Spinal cord (tissue), 10 donors: ENCODE results near the gene CYBB. TPM values are rescaled to one million over a fixed set of nuclear protein-coding genes. Genes with fewer than 3 reads are reported as not detected.

Experiments
- DNase-seq, 6 donors: peaks; one replicate each; pipeline versions ENCODE4 v3.0.0 to v3.0.0-alpha.2; 2013 to 2015; ENCODE audit warnings: low spot score in 6 of 6, low read depth in 4 of 6
- H3K27ac ChIP-seq: one replicate; pipeline ENCODE4 v1.5.1; 2013; ENCODE audit warnings: low read depth, low read length, control low read depth
- H3K27me3 ChIP-seq: one replicate; pipeline ENCODE4 v1.6.1; 2013; ENCODE audit warnings: low read length; ENCODE audit not compliant: control insufficient read depth, insufficient read depth
- H3K36me3 ChIP-seq: one replicate; pipeline ENCODE4 v1.6.1; 2013; ENCODE audit warnings: low read length; ENCODE audit not compliant: control insufficient read depth, insufficient read depth
- H3K4me1 ChIP-seq: one replicate; pipeline ENCODE4 v1.6.1; 2013; ENCODE audit warnings: low read length; ENCODE audit not compliant: control insufficient read depth, insufficient read depth
- H3K4me3 ChIP-seq: one replicate; pipeline ENCODE4 v1.5.1; 2013; ENCODE audit warnings: low read depth, low read length, control low read depth
- H3K9me3 ChIP-seq: one replicate; pipeline ENCODE4 v1.6.1; 2013; ENCODE audit warnings: low read length; ENCODE audit not compliant: control insufficient read depth, insufficient read depth
- WGBS: methylation state at CpG from one replicate; pipeline ENCODE4 v1.1.5; 2013; ENCODE audit warnings: missing lambda C conversion rate; ENCODE audit not compliant: insufficient coverage; 5-methylcytosine and 5-hydroxymethylcytosine counted together
- polyA plus RNA-seq, 2 donors: library from polyadenylated mRNA; unstranded; fragments of 120-200 nt; gene quantifications; one replicate each; pipeline ENCODE4 v1.2.1, GENCODE V29; 2013; ENCODE audit not compliant: insufficient read length in 2 of 2
- total RNA-seq, 2 donors: library from RNA; depleted of rRNA in 1 of 2; stranded (reverse); fragments of 120-200 nt in 1 of 2; fragments of >200 nt in 1 of 2; gene quantifications; one replicate each; pipeline versions ENCODE4 v1.2.3 to v1.2.4, GENCODE V29; 2013 to 2014
- donor health status: healthy.

CYBB gene
- total and polyA plus RNA-seq, 4 donors: 11.8 to 72.1 (median 26.5) TPM

DNA sequence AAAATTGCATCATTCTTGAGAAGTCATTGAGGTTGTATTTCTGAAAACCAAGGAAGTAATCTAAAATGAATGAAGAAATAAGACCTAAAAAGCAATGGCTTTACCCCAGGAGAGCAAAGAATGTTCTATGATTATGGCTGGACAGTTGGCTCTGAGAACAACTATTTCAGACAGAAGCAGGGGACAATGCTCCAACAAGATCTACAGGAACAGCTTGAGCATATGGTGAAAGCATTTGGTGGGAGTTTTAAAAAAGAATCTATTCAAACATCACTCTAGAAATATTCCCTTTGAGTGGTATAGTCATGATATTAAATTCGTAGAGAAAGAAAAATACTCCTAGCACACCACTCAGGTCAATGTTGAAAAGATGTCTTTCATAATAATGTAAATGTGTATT, 40.8 kb downstream of the CYBB start:
- DNase-seq: peak in 1 of 6 donors; percentile 65

DNA sequence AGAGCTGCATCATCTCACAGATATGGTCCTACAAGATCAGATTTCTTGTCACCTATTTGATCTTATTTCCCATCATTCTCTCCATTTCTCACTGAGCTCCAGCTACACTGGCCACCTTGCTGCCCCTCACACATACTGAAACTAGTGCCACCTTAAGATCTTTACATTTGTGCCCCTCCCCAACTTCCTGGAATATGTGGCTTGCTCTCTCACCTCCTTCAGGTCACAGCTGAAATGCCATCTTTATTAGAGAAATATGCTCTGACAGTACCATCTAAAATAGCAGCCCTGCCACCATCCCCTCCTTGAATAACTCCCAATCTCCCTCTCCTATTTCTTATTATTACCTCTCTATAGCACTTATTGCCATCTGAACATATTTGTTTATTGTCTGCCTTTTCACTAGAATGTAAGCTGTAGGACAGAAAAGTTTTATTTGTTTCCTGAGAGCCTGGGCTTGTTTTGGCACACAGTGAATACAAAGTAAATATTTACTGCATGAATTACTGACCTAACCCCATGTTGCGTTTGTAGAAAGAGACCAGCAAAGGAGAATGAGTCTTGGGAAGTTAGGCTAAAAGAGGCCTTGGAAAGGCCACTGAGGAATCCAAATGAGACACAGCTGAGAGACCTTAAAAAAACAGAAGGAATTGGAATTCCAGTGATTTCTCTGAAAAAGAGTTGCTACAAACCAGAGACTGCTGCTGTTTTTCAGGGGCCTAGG, 44.8 kb downstream of the CYBB start:
- H3K4me3 ChIP-seq: no peak overlapping the region
- H3K36me3 ChIP-seq: no peaks in the 10 kb centered on the region
- H3K27me3 ChIP-seq: no peaks in the 10 kb centered on the region
- no peaks in the 10 kb centered on the region for H3K4me1 ChIP-seq
- DNase-seq: peak in 2 of 6 donors; percentile 1 to 41
- WGBS: 71% methylated on average over 1 of the region's 1 CpG
- no peaks in the 10 kb centered on the region for H3K9me3 ChIP-seq
- H3K27ac ChIP-seq: no peak overlapping the region

More for the DNA sequence above, 40.8 kb downstream of the CYBB start:
- no peak overlapping the region for H3K27ac ChIP-seq
- no peaks in the 10 kb centered on the region for H3K36me3 ChIP-seq
- H3K9me3 ChIP-seq: no peaks in the 10 kb centered on the region
- no peaks in the 10 kb centered on the region for H3K4me1 ChIP-seq
- peaks cover 4% of the 10 kb centered on the region for H3K27me3 ChIP-seq
- H3K4me3 ChIP-seq: no peak overlapping the region
- no CpG with 5 or more reads among the region's 1 CpG for WGBS

DNA sequence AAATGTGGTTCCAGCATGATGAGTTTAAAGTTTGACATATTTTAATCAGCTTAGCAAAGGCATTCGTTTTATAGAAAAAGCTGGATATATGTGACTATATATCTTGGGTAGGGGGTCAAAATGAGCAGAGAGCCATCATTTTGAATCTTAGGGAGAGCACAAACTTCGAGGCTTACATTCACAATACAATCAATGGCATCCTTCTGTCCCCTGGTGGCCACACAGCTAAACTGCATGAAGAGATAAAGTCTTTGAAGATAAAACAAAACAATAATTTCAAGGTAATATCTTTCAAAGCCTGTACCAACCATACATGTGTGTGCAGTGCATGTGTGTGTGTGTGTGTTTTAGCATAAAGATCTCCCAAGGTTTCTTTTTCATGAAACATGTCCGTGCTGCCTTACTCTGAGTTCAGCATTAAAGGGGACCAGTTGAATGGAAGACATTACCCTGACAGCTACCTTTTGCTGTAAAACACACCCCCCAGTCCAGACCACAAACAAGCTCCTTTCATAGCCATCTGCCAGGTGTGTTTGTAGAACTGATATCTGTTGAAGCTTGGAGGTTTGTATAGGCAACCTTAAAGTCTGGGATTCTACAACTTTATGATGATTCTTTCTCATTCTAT, 45.5 kb downstream of the CYBB start:
- H3K27me3 ChIP-seq: no peaks in the 10 kb centered on the region
- H3K27ac ChIP-seq: no peak overlapping the region
- no peaks in the 10 kb centered on the region for H3K4me1 ChIP-seq
- no peaks in the 10 kb centered on the region for H3K9me3 ChIP-seq
- no CpG with 5 or more reads among the region's 3 CpGs for WGBS
- no peaks in the 10 kb centered on the region for H3K36me3 ChIP-seq
- DNase-seq: peak in 2 of 6 donors; percentile 56 to 77
- no peak overlapping the region for H3K4me3 ChIP-seq

DNA sequence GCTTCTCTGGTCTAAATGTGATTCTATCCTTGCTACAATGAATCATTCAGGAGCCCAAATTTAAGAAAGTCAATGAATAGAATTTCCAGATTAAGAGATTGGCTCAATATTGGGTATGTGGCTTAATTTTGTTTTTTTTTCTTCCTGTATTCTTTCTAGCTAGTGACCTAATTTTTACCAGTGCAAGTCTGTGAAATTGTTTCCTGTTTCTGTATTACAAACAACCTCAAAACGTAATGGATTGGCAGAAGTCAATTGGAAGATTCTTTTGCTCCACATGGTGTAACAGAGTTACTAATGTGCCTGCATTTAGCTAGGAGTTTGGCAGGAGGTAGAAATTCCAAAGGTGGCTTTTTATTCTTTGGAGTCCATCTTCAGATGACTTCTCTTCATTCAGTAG, 49.9 kb downstream of the CYBB start:
- Histone ChIP-seq H3K4me1 (no peaks in the 10 kb centered on the region), H3K36me3 (no peaks in the 10 kb centered on the region), H3K4me3 (no peak overlapping the region), H3K27ac (no peak overlapping the region), H3K9me3 (no peaks in the 10 kb centered on the region), H3K27me3 (no peaks in the 10 kb centered on the region)
- WGBS: no CpG with 5 or more reads among the region's 1 CpG
- DNase-seq: no peak

DNA sequence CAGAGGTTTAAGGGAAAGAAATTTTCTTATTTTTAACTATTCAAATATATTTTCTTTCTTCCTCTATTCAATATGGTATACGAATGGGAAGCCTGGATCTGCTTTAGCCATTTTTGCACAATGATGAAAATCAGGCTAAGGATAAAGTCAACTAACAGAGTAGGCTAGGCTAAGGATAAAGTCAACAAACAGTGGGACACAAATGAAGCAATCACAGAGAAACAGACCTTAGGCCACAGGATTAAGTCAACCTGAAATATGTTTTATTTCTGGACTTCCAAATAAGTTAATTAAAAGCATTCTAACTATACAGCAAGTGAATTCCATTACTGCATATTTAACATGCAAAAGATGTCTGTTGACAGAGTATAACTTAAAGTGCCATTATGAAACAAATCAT, 50.5 kb downstream of the CYBB start:
- Histone ChIP-seq H3K4me1 (no peaks in the 10 kb centered on the region), H3K27ac (no peak overlapping the region), H3K27me3 (no peaks in the 10 kb centered on the region), H3K9me3 (no peaks in the 10 kb centered on the region), H3K4me3 (no peak overlapping the region), H3K36me3 (no peaks in the 10 kb centered on the region)
- no CpG with 5 or more reads among the region's 1 CpG for WGBS
- DNase-seq: no peak

DNA sequence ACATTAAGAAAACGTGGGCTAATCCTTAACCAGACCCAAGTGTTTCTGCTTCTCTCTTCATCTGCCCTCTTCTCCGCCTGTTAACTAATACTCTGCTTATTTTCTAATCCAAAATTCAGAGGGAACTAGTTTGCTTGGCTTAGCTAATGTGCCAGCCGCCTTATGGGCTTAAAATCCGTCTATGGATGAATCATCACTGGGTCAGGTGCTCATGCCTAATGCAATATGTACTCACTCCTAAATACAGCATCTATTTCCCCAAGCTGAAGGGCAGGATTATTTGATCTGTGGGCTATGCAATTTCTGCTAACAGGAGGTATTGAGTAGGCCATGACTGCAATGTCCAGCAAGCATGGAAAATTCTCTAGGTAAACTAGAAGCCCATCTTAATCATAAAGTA, 55.1 kb downstream of the CYBB start:
- Histone ChIP-seq H3K36me3 (no peaks in the 10 kb centered on the region), H3K4me3 (no peak overlapping the region), H3K9me3 (no peaks in the 10 kb centered on the region), H3K4me1 (no peaks in the 10 kb centered on the region), H3K27me3 (no peaks in the 10 kb centered on the region), H3K27ac (no peak overlapping the region)
- DNase-seq: no peak
- WGBS: 72% methylated on average over 3 of the region's 4 CpGs

DNA sequence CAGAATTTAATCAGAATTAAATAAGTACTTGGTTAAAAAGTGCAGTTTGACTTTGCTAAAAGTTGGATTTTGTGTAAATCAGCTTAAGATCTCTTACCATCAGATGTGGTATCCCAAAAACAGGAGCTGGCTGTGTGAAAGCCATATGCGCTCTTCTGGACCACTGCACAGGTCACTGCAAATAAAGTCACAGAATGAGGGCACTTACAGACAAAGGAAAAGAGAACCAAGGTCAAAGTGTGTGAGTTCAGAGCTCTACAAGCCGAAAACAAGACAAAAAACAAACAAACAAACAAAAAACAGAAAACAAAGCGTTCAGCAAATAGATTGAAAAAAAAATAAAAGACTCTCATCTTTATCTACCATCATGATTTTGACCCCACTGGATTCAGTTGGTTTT, 61.1 kb downstream of the CYBB start:
- Histone ChIP-seq H3K27ac (no peak overlapping the region), H3K4me3 (no peak overlapping the region), H3K4me1 (no peaks in the 10 kb centered on the region), H3K9me3 (no peaks in the 10 kb centered on the region), H3K36me3 (no peaks in the 10 kb centered on the region), H3K27me3 (no peaks in the 10 kb centered on the region)
- no peak for DNase-seq
- WGBS: 67% methylated on average over 1 of the region's 3 CpGs

DNA sequence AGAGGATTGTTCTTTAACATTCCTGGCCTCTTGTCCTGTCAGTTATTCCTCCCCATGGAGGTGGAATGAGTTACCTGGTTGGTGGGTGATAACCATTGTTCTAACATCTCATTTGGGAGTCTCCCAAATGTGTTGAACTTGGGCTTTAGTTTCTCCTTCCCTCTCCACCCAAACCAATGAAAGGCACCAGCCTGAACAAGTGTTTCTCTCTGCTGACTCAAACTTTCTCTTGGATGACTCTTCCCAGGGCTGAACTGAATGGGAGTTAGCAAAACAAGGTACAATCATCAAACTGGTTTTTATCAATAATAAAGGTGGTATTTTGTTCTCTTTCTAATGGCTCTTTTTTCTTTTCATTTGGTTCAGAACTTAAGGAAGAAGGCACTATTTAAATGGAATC, 64.8 kb downstream of the CYBB start:
- Histone ChIP-seq H3K27ac (no peak overlapping the region), H3K27me3 (no peaks in the 10 kb centered on the region), H3K4me1 (no peaks in the 10 kb centered on the region), H3K4me3 (no peak overlapping the region), H3K9me3 (no peaks in the 10 kb centered on the region), H3K36me3 (no peaks in the 10 kb centered on the region)
- no peak for DNase-seq

DNA sequence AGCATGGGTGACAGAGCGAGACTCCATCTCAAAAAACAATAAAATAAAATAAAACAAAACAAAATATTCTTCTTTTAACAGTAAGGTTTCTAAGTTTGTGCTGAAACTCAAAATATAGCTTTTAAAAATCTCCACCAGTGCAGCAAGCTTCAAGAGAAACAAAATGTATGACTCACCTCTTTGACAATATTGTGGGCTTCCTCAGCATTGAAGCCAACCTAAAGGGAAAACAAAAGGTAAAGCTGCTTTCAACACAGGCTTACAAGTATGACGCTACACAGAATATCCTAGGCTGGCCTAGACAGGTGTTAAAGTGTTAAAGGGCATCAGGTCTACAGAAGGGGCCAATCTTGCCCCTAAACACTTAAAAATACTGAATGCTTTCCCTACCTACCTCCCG, 66.3 kb downstream of the CYBB start:
- Histone ChIP-seq H3K4me3 (no peak overlapping the region), H3K4me1 (no peaks in the 10 kb centered on the region), H3K27me3 (no peaks in the 10 kb centered on the region), H3K27ac (no peak overlapping the region), H3K9me3 (no peaks in the 10 kb centered on the region), H3K36me3 (no peaks in the 10 kb centered on the region)
- no CpG with 5 or more reads among the region's 3 CpGs for WGBS
- DNase-seq: no peak

DNA sequence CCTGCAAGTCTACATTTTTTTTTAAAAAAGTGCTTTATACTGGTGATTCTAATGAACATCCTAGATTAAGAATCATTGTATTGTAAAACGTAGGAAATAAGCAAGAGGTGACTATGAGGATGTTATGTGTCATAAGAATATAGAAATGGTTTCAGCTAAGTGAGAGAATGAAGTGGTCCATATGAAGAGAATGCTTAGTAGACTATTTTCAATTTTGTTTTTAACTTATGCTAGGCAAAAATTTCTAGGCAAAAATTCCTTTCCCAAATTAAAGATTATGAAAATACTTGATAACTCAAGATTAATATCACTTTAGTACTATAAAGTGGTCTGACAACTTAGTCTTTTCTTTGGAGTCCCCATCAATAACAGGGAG, 66.7 kb downstream of the CYBB start:
- Histone ChIP-seq H3K27me3 (no peaks in the 10 kb centered on the region), H3K4me3 (peak overlapping the region; percentile 61), H3K36me3 (no peaks in the 10 kb centered on the region), H3K27ac (no peak overlapping the region), H3K4me1 (no peaks in the 10 kb centered on the region), H3K9me3 (no peaks in the 10 kb centered on the region)
- no CpG with 5 or more reads among the region's 1 CpG for WGBS
- no peak for DNase-seq
